ENCODE measurements around the gene HOXB9. TPM values are rescaled to one million over a fixed set of nuclear protein-coding genes. Genes with fewer than 3 reads are reported as not detected.
A peak's percentile ranks its signal among the peaks of the same experiment; 100 is the strongest.

The HOXB9 gene
- total and polyA plus RNA-seq, 9 of the 15 experiments (the other 6 are each of a cell fraction or from before 2014, with no cell fraction given): 3.1 to 196 (median 77.6) TPM

DNA sequence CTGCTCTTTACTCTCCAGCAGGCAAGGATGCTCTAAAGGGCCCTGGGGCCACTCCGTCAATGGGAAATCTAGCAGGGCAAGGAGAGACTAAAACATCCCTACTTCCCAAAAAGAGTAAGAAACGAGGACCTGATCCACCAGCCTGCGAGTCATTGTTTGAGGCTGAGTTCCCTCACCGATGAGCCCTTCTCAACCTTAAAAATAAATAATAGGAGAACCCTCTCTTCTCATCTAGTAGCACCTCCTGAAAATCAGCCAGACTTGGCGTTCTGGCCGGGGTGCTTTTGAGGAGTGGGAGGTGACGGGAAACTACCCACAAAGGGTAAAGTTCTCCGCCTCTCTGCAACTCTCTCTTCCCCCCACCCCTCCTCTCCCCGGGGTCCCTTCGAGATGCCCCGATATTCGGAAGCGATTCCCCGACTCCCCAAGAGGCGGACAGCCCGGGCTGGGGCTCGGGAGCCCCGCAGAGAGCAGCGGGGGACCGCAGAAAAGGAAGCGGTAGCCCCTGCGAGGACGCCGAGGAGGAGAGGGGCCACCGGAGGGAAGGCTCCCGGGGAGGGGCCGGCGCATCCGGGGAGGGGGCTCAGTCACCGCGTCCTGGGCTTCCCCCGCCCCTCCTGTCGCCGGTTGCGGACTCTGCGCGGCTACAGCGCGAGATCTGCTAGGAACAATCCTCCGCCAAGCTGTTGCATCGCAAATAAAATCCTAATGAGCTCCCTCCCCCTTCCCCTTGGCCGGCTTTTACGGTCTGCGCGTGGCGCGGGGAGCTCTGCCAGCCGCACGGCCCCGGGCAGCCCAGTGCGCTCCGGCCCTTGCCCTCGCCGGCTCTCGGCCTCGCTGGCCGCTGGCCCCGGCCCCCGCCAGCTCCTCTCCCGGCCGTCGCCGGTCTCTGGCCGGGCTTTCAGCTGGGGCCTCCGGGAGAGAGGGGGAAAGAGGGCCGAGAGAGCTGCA, 1.3 kb downstream of the HOXB9 start (continued):
- TF ChIP-seq HNRNPLL (IDR thresholded peaks at IDR 0.05; ENCODE audit: low read depth, low read length, poor library complexity, severe bottlenecking): peak; percentile 80
- no peak for TF ChIP-seq ZNF766 (CRISPR knock-in tag; conservative IDR thresholded peaks at IDR 0.05)
- TF ChIP-seq GATAD2A (IDR thresholded peaks at IDR 0.05): no peak
- TF ChIP-seq TAF9B (IDR thresholded peaks at IDR 0.05; ENCODE audit: partially characterized antibody): no peak
- TF ChIP-seq EHMT2 (IDR thresholded peaks at IDR 0.05): no peak
- no peak for TF ChIP-seq SAFB2 (IDR thresholded peaks at IDR 0.05; ENCODE audit: borderline replicate concordance, low read depth, low read length, severe bottlenecking)
- no peak for TF ChIP-seq PRMT5 (CRISPR knock-in tag; IDR thresholded peaks at IDR 0.05)
- TF ChIP-seq, protein P1, sequence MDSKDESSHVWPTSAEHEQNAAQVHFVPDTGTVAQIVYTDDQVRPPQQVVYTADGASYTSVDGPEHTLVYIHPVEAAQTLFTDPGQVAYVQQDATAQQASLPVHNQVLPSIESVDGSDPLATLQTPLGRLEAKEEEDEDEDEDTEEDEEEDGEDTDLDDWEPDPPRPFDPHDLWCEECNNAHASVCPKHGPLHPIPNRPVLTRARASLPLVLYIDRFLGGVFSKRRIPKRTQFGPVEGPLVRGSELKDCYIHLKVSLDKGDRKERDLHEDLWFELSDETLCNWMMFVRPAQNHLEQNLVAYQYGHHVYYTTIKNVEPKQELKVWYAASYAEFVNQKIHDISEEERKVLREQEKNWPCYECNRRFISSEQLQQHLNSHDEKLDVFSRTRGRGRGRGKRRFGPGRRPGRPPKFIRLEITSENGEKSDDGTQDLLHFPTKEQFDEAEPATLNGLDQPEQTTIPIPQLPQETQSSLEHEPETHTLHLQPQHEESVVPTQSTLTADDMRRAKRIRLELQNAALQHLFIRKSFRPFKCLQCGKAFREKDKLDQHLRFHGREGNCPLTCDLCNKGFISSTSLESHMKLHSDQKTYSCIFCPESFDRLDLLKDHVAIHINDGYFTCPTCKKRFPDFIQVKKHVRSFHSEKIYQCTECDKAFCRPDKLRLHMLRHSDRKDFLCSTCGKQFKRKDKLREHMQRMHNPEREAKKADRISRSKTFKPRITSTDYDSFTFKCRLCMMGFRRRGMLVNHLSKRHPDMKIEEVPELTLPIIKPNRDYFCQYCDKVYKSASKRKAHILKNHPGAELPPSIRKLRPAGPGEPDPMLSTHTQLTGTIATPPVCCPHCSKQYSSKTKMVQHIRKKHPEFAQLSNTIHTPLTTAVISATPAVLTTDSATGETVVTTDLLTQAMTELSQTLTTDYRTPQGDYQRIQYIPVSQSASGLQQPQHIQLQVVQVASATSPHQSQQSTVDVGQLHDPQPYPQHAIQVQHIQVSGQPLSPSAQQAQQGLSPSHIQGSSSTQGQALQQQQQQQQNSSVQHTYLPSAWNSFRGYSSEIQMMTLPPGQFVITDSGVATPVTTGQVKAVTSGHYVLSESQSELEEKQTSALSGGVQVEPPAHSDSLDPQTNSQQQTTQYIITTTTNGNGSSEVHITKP (IDR thresholded peaks at IDR 0.05; ENCODE audit: partially characterized antibody): no peak
- TF ChIP-seq CC2D1A (IDR thresholded peaks at IDR 0.05): no peak
- TF ChIP-seq SRSF1 (IDR thresholded peaks at IDR 0.05; ENCODE audit: low read depth, low read length): no peak
- TF ChIP-seq RFX7 (CRISPR knock-in tag; IDR thresholded peaks at IDR 0.05): no peak
- TF ChIP-seq FOXA3 (CRISPR knock-in tag; conservative IDR thresholded peaks at IDR 0.05 in 1 of 2, IDR thresholded peaks at IDR 0.05 in 1 of 2): no peak
- TF ChIP-seq ZNF212 (CRISPR knock-in tag; IDR thresholded peaks at IDR 0.05): no peak
- TF ChIP-seq MTA1 (IDR thresholded peaks at IDR 0.05; ENCODE audit: borderline replicate concordance): no peak
- no peak for TF ChIP-seq ASH1L (IDR thresholded peaks at IDR 0.05; ENCODE audit: borderline replicate concordance, low read depth, partially characterized antibody)
- TF ChIP-seq DPF2 (IDR thresholded peaks at IDR 0.05): no peak
- no peak for TF ChIP-seq ZNF282 (CRISPR knock-in tag; IDR thresholded peaks at IDR 0.05)
- TF ChIP-seq CCAR2 (IDR thresholded peaks at IDR 0.05; ENCODE audit: low read depth, low read length): no peak
- TF ChIP-seq, protein P2, sequence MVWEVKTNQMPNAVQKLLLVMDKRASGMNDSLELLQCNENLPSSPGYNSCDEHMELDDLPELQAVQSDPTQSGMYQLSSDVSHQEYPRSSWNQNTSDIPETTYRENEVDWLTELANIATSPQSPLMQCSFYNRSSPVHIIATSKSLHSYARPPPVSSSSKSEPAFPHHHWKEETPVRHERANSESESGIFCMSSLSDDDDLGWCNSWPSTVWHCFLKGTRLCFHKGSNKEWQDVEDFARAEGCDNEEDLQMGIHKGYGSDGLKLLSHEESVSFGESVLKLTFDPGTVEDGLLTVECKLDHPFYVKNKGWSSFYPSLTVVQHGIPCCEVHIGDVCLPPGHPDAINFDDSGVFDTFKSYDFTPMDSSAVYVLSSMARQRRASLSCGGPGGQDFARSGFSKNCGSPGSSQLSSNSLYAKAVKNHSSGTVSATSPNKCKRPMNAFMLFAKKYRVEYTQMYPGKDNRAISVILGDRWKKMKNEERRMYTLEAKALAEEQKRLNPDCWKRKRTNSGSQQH (CRISPR knock-in tag; IDR thresholded peaks at IDR 0.05): no peak
- no peak for TF ChIP-seq ZNF507 (tag; conservative IDR thresholded peaks at IDR 0.05)
- TF ChIP-seq GABPA (tag; conservative IDR thresholded peaks at IDR 0.05; ENCODE audit: low read depth): no peak
- TF ChIP-seq, protein P3, sequence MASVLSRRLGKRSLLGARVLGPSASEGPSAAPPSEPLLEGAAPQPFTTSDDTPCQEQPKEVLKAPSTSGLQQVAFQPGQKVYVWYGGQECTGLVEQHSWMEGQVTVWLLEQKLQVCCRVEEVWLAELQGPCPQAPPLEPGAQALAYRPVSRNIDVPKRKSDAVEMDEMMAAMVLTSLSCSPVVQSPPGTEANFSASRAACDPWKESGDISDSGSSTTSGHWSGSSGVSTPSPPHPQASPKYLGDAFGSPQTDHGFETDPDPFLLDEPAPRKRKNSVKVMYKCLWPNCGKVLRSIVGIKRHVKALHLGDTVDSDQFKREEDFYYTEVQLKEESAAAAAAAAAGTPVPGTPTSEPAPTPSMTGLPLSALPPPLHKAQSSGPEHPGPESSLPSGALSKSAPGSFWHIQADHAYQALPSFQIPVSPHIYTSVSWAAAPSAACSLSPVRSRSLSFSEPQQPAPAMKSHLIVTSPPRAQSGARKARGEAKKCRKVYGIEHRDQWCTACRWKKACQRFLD (CRISPR knock-in tag; IDR thresholded peaks at IDR 0.05): 0 out of 2 replicates have a peak, but pooled peaks have one; percentile 12
- peak; percentile 25 to 30; a peak in 1 of 4 replicates for TF ChIP-seq NRF1 (conservative IDR thresholded peaks at IDR 0.05 in 1 of 2, IDR thresholded peaks at IDR 0.05 in 1 of 2)

Measured in K562 (cell line).